Measurements from ENCODE around the gene SYNE2. TPM values are rescaled to one million over a fixed set of nuclear protein-coding genes. Genes with fewer than 3 reads are reported as not detected.
"Not testable (repeated sequence)": the region's sequence is repeated elsewhere in the genome, so short reads cannot be mapped to it uniquely, and the experiment has no call there.

SYNE2 gene
- total RNA-seq, 2 donors from 2014 or later: 147 to 153 TPM

GRCh38 chr14:63867933-63868921, 15.4 kb downstream of the SYNE2 start:
- H3K27ac ChIP-seq: no peak overlapping the region
- H3K4me1 ChIP-seq: peaks cover 5% of the 10 kb centered on the region
- intact Hi-C loops (cut with DNase I): no loop called here
- H3K36me3 ChIP-seq: no peaks in the 10 kb centered on the region
- H3K9me3 ChIP-seq: no peaks in the 10 kb centered on the region
- TF ChIP-seq CTCF (IDR thresholded peaks at IDR 0.05): no peak
- H3K9ac ChIP-seq (ENCODE audit: low read depth in 2 of 2, low read length in 2 of 2): peak overlapping the region; percentile 26 to 35
- H3K4me3 ChIP-seq: no peak overlapping the region
- H3K27me3 ChIP-seq: no peaks in the 10 kb centered on the region
- DNase-seq: no peak

- H3K4me3 ChIP-seq; H3K4me1 ChIP-seq; H3K27ac ChIP-seq; H3K36me3 ChIP-seq; DNase-seq; H3K9me3 ChIP-seq; intact Hi-C loops (cut with DNase I); H3K27me3 ChIP-seq: not testable (repeated sequence)
- H3K9ac ChIP-seq (ENCODE audit: low read depth in 2 of 2, low read length in 2 of 2): peak overlapping the region in 1 of 2 donors; percentile 40
Observed at GRCh38 chr14:63869940-63870752, 17.3 kb downstream of the SYNE2 start.

- H3K36me3 ChIP-seq; H3K27ac ChIP-seq; H3K4me1 ChIP-seq; DNase-seq; H3K9ac ChIP-seq (ENCODE audit: low read depth in 2 of 2, low read length in 2 of 2); intact Hi-C loops (cut with DNase I); H3K9me3 ChIP-seq; H3K4me3 ChIP-seq; H3K27me3 ChIP-seq: not testable (repeated sequence)
Observed at GRCh38 chr14:63870753-63871037, 17.9 kb downstream of the SYNE2 start.

- Histone ChIP-seq H3K36me3 (no peaks in the 10 kb centered on the region), H3K27ac (no peak overlapping the region), H3K9ac (ENCODE audit: low read depth in 2 of 2, low read length in 2 of 2) (no peak overlapping the region), H3K27me3 (no peaks in the 10 kb centered on the region), H3K4me3 (no peak overlapping the region), H3K4me1 (peaks cover 11% of the 10 kb centered on the region), H3K9me3 (no peaks in the 10 kb centered on the region)
- DNase-seq: no peak
- TF ChIP-seq CTCF (IDR thresholded peaks at IDR 0.05): no peak
- intact Hi-C loops (cut with DNase I): no loop called here
Observed at GRCh38 chr14:63874223-63874622, 21.4 kb downstream of the SYNE2 start.

GRCh38 chr14:63875311-63875710, 22.5 kb downstream of the SYNE2 start:
- Histone ChIP-seq H3K4me1 (peaks cover 11% of the 10 kb centered on the region), H3K36me3 (no peaks in the 10 kb centered on the region), H3K27ac (no peak overlapping the region), H3K9ac (ENCODE audit: low read depth in 2 of 2, low read length in 2 of 2) (no peak overlapping the region), H3K4me3 (no peak overlapping the region), H3K27me3 (no peaks in the 10 kb centered on the region), H3K9me3 (no peaks in the 10 kb centered on the region)
- intact Hi-C loops (cut with DNase I): no loop called here
- DNase-seq: peak; percentile 48
- TF ChIP-seq CTCF (IDR thresholded peaks at IDR 0.05): no peak

- no peaks in the 10 kb centered on the region for H3K36me3 ChIP-seq
- no peak for DNase-seq
Observed at GRCh38 chr14:63877550-63877939, 24.7 kb downstream of the SYNE2 start.

More at GRCh38 chr14:63877550-63877939, 24.7 kb downstream of the SYNE2 start:
- TF ChIP-seq CTCF (IDR thresholded peaks at IDR 0.05): no peak
- Histone ChIP-seq H3K9ac (ENCODE audit: low read depth in 2 of 2, low read length in 2 of 2) (no peak overlapping the region), H3K4me3 (no peak overlapping the region), H3K27ac (peak overlapping the region; percentile 61), H3K27me3 (no peaks in the 10 kb centered on the region), H3K4me1 (peaks cover 11% of the 10 kb centered on the region), H3K9me3 (no peaks in the 10 kb centered on the region)
- intact Hi-C loops (cut with DNase I): no loop called here
